K562 (cell line): Measurements from ENCODE around the gene ARL16.

Experiments
- HNRNPLL ChIP-seq: fragments of 200-400 bp; formaldehyde crosslinking; IDR thresholded peaks from 2 replicates; pipeline ENCODE4 v1.6.1; 2017; ENCODE audit warnings: low read length, low read depth, mild to moderate bottlenecking; ENCODE audit not compliant: poor library complexity, severe bottlenecking
- MEF2A ChIP-seq: IDR thresholded peaks from 2 replicates; pipeline ENCODE4 v1.6.1; 2011; ENCODE audit warnings: low read depth, mild to moderate bottlenecking, low read length, moderate library complexity; ENCODE audit not compliant: control insufficient read depth
- NBN ChIP-seq: fragments of 450-650 bp; IDR thresholded peaks from 2 replicates; pipeline ENCODE4 v1.6.1; 2016; ENCODE audit warnings: low read depth, mild to moderate bottlenecking
- RAD21 ChIP-seq, 2 experiments: fragments of 250-450 bp in 1 of 2; fragments of 450-650 bp in 1 of 2; sonication (Bioruptor Pico) in 1 of 2; formaldehyde crosslinking in 1 of 2; IDR thresholded peaks in 1 of 2; conservative IDR thresholded peaks in 1 of 2; 2 replicates each; pipeline versions ENCODE4 v1.4.0 to v1.8.0; 2020 to 2022; ENCODE audit warnings: mild to moderate bottlenecking in 2 of 2, moderate library complexity in 1 of 2
- SAP30 ChIP-seq: fragments of 200-600 bp; sonication (generic); IDR thresholded peaks from 2 replicates; pipeline ENCODE4 v1.6.1; 2012; ENCODE audit warnings: borderline replicate concordance, low read depth, mild to moderate bottlenecking, moderate library complexity, low read length, control low read depth, inconsistent platforms; ENCODE audit not compliant: insufficient read depth, poor library complexity, severe bottlenecking
- TF ChIP-seq, protein P1 (sequence below), 3 experiments: IDR thresholded peaks in 2 of 3; conservative IDR thresholded peaks in 1 of 3; 2 replicates each; pipeline ENCODE4 v1.5.1; 2011 to 2012; ENCODE audit warnings: low read length in 3 of 3, mild to moderate bottlenecking in 3 of 3, control low read depth in 2 of 3, improper control_type of control experiment in 1 of 3, inconsistent platforms in 1 of 3, low read depth in 1 of 3, mixed read lengths in 1 of 3, moderate library complexity in 1 of 3; ENCODE audit not compliant: insufficient read depth in 2 of 3
- TF ChIP-seq, protein P2 (sequence below): sonication (generic); IDR thresholded peaks from 2 replicates; pipeline ENCODE4 v1.6.1; 2016

DNA sequence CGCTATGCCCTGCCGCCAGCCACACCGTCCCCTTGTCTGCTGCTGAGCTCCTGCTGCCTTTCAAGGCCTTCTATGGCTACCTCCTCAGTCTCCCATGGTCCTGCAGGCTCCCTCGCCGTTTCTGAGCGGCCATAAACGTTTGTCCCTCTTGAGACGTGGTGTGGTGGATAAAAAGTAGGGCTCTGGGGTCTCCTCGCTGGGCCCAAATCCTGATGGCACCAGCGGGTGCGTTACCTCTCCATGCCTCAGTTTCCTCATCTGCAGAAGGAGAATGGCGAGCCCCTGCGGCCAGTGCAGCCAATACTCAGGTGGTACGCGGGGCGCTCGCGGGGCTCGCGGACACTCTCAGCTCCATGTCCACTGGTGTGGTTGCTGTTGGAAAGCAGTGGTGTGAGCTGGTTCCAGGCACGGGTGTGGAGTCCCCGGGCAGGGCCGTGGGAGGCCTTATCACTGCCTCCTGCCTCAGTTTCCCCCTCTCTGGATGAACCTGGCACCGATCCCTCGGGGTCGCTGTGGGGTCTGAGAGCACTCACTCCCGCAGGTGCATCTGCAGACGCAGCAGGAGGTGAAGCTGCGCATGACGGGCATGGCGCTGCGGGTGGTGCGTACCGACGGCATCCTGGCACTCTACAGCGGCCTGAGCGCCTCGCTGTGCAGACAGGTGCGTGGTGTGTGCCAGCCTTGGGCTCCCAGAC, 31.0 kb upstream of the ARL16 start:
- TF ChIP-seq MEF2A (no peak), SAP30 (no peak), RAD21 (CRISPR knock-in tag; conservative IDR thresholded peaks at IDR 0.05 in 1 of 2, IDR thresholded peaks at IDR 0.05 in 1 of 2) (no peak), HNRNPLL (no peak), NBN (no peak)
- TF ChIP-seq, protein P1, sequence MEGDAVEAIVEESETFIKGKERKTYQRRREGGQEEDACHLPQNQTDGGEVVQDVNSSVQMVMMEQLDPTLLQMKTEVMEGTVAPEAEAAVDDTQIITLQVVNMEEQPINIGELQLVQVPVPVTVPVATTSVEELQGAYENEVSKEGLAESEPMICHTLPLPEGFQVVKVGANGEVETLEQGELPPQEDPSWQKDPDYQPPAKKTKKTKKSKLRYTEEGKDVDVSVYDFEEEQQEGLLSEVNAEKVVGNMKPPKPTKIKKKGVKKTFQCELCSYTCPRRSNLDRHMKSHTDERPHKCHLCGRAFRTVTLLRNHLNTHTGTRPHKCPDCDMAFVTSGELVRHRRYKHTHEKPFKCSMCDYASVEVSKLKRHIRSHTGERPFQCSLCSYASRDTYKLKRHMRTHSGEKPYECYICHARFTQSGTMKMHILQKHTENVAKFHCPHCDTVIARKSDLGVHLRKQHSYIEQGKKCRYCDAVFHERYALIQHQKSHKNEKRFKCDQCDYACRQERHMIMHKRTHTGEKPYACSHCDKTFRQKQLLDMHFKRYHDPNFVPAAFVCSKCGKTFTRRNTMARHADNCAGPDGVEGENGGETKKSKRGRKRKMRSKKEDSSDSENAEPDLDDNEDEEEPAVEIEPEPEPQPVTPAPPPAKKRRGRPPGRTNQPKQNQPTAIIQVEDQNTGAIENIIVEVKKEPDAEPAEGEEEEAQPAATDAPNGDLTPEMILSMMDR (IDR thresholded peaks at IDR 0.05 in 2 of 3, conservative IDR thresholded peaks at IDR 0.05 in 1 of 3; ENCODE audit: insufficient read depth in 2 of 3, low read depth in 1 of 3, low read length in 3 of 3) = no peak
- TF ChIP-seq, protein P2, sequence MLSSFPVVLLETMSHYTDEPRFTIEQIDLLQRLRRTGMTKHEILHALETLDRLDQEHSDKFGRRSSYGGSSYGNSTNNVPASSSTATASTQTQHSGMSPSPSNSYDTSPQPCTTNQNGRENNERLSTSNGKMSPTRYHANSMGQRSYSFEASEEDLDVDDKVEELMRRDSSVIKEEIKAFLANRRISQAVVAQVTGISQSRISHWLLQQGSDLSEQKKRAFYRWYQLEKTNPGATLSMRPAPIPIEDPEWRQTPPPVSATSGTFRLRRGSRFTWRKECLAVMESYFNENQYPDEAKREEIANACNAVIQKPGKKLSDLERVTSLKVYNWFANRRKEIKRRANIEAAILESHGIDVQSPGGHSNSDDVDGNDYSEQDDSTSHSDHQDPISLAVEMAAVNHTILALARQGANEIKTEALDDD = no peak
